ENCODE data around the gene DENND2A. TPM values are rescaled to one million over a fixed set of nuclear protein-coding genes. Genes with fewer than 3 reads are reported as not detected.

The DENND2A gene
- polyA plus RNA-seq, 3 donors = not detected

DNA sequence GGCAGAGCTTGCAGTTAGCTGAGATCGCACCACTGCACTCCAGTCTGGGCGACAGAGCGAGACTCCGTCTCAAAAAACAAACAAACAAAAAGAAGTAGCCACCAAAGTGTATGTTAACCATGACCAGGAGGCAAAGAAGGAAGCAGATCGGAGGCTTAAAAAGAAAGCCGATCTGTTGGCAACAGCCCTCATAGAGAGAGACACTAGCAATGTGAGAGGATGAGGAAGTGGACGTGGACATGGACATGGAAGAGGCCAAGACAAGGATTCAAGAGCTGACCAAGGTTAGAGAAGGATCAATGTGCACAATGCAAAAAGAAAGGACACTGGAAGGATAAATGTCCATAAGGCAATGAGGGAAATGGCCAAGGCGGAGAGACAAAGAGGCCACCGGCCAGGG, 17.3 kb upstream of the DENND2A start:
- Histone ChIP-seq H3K79me2 (ENCODE audit: insufficient read depth, low read length) (no peaks in the 10 kb centered on the region), H2AFZ (ENCODE audit: insufficient read depth, low read depth, low read length, poor library complexity, severe bottlenecking) (no peak overlapping the region), H3K9me3 (replicated peaks in 1 of 2; ENCODE audit: control insufficient read depth in 1 of 2, insufficient read depth in 1 of 2, low read length in 2 of 2) (no peaks in the 10 kb centered on the region), H3K27ac (ENCODE audit: low read depth in 1 of 2, low read length in 2 of 2) (no peak overlapping the region), H3K27me3 (ENCODE audit: control insufficient read depth in 2 of 2, insufficient read depth in 2 of 2, low read length in 2 of 2) (no peaks in the 10 kb centered on the region), H4K20me1 (ENCODE audit: insufficient read depth, low read length) (no peaks in the 10 kb centered on the region), H3K36me3 (replicated peaks in 1 of 2; ENCODE audit: control insufficient read depth in 1 of 2, insufficient read depth in 2 of 2, low read length in 2 of 2) (no peaks in the 10 kb centered on the region), H3K4me2 (replicated peaks; ENCODE audit: extremely low read depth, low read length, poor library complexity, severe bottlenecking) (no peak overlapping the region), H3K9ac (ENCODE audit: insufficient read depth, low read length, poor library complexity, severe bottlenecking) (no peak overlapping the region), H3K4me1 (ENCODE audit: control insufficient read depth in 1 of 2, insufficient read depth in 2 of 2, low read length in 2 of 2) (peaks cover 30 to 32% of the 10 kb centered on the region in 2 donors), H3K4me3 (replicated peaks in 1 of 3; ENCODE audit: low read depth in 2 of 3, low read length in 3 of 3) (no peak overlapping the region)
- Mint-ChIP-seq H3K27ac (peak overlapping the region in 4 of 7 donors; percentile 20 to 37 (median 32)), H3K4me3 (no peak overlapping the region), H3K36me3 (no peaks in the 10 kb centered on the region), H3K4me1 (peaks cover 38% of the 10 kb centered on the region), H3K27me3 (ENCODE audit: low read depth in 3 of 3) (peaks cover 2 to 6% (median 4%) of the 10 kb centered on the region in 3 donors), H3K9me3 (peaks cover 0 to 2% (median 0%) of the 10 kb centered on the region in 7 donors)
- no peak for DNase-seq
- TF ChIP-seq, protein P1, sequence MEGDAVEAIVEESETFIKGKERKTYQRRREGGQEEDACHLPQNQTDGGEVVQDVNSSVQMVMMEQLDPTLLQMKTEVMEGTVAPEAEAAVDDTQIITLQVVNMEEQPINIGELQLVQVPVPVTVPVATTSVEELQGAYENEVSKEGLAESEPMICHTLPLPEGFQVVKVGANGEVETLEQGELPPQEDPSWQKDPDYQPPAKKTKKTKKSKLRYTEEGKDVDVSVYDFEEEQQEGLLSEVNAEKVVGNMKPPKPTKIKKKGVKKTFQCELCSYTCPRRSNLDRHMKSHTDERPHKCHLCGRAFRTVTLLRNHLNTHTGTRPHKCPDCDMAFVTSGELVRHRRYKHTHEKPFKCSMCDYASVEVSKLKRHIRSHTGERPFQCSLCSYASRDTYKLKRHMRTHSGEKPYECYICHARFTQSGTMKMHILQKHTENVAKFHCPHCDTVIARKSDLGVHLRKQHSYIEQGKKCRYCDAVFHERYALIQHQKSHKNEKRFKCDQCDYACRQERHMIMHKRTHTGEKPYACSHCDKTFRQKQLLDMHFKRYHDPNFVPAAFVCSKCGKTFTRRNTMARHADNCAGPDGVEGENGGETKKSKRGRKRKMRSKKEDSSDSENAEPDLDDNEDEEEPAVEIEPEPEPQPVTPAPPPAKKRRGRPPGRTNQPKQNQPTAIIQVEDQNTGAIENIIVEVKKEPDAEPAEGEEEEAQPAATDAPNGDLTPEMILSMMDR (IDR thresholded peaks at IDR 0.05) = no peak
- intact Hi-C loops (cut with micrococcal nuclease) = loop anchor here (10.0 kb wide), 2 partner anchors 173 to 357 kb away; partner anchors contain the start of gene MRPS33 (in 1 of the 2)
- WGBS (ENCODE audit: insufficient coverage) = 41% methylated on average over 5 of the region's 9 CpGs

DNA sequence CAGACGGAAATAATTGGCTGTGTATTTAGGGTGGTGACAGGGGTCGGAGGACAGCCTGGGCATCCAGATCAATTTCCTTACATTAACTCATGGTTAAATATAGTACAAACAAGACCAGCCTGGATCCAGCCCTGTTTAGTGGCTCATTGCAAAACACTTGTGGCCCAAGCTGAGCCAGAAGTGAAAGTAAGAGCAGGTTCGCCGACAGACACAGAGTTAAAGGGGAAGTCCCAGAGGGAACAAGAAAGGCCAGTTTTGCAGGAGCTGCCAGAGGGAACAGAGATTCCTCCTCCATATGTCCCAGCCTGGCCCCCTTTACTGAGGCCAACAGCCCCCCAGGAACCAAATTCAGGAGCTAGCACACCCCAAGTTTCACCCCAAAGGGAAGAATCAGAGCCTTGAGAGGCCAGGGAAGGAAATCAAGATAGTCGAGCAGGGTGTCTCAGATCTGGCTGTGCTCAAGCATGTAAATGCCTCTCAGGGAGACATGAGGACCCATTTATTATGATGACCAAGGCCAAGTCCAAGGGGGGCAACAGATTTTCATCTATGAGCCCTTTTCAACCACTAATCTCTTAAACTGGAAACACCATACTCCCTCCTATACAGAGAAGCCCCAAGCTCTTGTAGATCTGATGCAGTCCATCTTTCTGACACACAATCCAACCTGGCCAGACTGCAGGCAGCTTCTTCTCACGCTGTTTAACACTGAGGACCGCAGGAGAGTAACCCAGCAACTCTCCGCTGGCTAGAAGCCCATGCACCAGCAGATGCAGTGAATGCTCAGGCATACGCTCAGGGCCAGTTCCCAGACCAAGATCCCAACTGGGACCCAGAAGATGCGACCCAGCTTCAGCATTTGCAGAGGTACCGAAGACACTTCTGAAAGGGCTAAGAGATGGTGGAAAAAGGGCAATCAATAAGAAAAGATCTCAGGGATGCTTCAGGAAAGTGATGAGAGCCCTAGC, 16.2 kb upstream of the DENND2A start:
- intact Hi-C loops (cut with micrococcal nuclease) = loop anchor here (10.0 kb wide), 2 partner anchors 172 to 358 kb away; partner anchors contain the start of gene MRPS33 (in 1 of the 2)

More for the DNA sequence above, 16.2 kb upstream of the DENND2A start:
- peak overlapping the region; percentile 67 to 88 for H3K4me3 Mint-ChIP-seq
- Histone ChIP-seq H3K4me2 (replicated peaks; ENCODE audit: extremely low read depth, low read length, poor library complexity, severe bottlenecking) (peak overlapping the region; percentile 62), H3K9me3 (replicated peaks in 1 of 2; ENCODE audit: control insufficient read depth in 1 of 2, insufficient read depth in 1 of 2, low read length in 2 of 2) (no peaks in the 10 kb centered on the region), H3K4me1 (ENCODE audit: control insufficient read depth in 1 of 2, insufficient read depth in 2 of 2, low read length in 2 of 2) (peaks cover 30 to 32% of the 10 kb centered on the region in 2 donors), H3K79me2 (ENCODE audit: insufficient read depth, low read length) (no peaks in the 10 kb centered on the region), H3K9ac (ENCODE audit: insufficient read depth, low read length, poor library complexity, severe bottlenecking) (peak overlapping the region; percentile 27), H4K20me1 (ENCODE audit: insufficient read depth, low read length) (no peaks in the 10 kb centered on the region), H3K4me3 (replicated peaks in 1 of 3; ENCODE audit: low read depth in 2 of 3, low read length in 3 of 3) (peak overlapping the region in 1 of 3 experiments; percentile 45), H3K27me3 (ENCODE audit: control insufficient read depth in 2 of 2, insufficient read depth in 2 of 2, low read length in 2 of 2) (no peaks in the 10 kb centered on the region), H2AFZ (ENCODE audit: insufficient read depth, low read depth, low read length, poor library complexity, severe bottlenecking) (peak overlapping the region; percentile 31), H3K36me3 (replicated peaks in 1 of 2; ENCODE audit: control insufficient read depth in 1 of 2, insufficient read depth in 2 of 2, low read length in 2 of 2) (no peaks in the 10 kb centered on the region), H3K27ac (ENCODE audit: low read depth in 1 of 2, low read length in 2 of 2) (peak overlapping the region; percentile 47 to 66)
- DNase-seq = peak; percentile 76 to 87 (median 86)
- TF ChIP-seq, protein P1 (IDR thresholded peaks at IDR 0.05) = no peak
- WGBS (ENCODE audit: insufficient coverage) = 65% methylated on average over 7 of the region's 11 CpGs
- peaks cover 41% of the 10 kb centered on the region for H3K4me1 Mint-ChIP-seq
- H3K36me3 Mint-ChIP-seq = no peaks in the 10 kb centered on the region
- H3K9me3 Mint-ChIP-seq = peaks cover 0 to 2% (median 0%) of the 10 kb centered on the region in 7 donors
- H3K27me3 Mint-ChIP-seq (ENCODE audit: low read depth in 3 of 3) = peaks cover 3 to 7% (median 4%) of the 10 kb centered on the region in 3 donors
- H3K27ac Mint-ChIP-seq = peak overlapping the region; percentile 86 to 93 (median 91)

Measured in CD14-positive monocyte (primary cell).